ENCODE results near the gene ARPC1A.
"Not testable (repeated sequence)": the region's sequence is repeated elsewhere in the genome, so short reads cannot be mapped to it uniquely, and the experiment has no call there.

Gene ARPC1A

DNA sequence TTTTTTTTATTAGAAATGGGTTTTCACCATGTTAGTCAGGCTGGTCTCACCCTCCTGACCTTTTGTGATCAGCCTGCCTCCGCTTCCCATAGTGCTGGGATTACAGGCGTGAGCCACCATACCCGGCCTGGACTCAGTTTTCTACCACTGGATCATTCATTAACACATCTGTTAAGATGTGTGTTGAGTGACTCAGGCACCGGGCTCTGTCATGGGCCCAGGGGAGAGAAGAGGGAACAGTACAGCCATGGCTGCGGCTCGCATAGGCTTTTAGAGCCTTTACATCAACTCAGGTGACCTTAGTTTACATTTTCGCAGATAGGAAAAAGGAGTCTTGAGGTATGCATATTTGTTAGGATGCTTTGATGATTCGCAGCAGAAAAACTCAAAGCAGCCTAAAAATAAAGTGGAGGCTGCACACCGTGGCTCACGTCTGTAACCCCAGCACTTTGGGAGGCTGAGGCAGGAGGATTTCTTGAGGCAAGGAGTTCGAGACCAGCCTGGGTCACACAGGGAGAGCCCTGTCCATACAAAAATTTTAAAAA lies 45.8 kb downstream of the ARPC1A start:
- DNase-seq (ENCODE audit: low spot score), result no peak

GRCh38 chr7:99372275-99373090 lies 46.8 kb downstream of the ARPC1A start:
- peak; percentile 55 for DNase-seq (ENCODE audit: low spot score)

DNA sequence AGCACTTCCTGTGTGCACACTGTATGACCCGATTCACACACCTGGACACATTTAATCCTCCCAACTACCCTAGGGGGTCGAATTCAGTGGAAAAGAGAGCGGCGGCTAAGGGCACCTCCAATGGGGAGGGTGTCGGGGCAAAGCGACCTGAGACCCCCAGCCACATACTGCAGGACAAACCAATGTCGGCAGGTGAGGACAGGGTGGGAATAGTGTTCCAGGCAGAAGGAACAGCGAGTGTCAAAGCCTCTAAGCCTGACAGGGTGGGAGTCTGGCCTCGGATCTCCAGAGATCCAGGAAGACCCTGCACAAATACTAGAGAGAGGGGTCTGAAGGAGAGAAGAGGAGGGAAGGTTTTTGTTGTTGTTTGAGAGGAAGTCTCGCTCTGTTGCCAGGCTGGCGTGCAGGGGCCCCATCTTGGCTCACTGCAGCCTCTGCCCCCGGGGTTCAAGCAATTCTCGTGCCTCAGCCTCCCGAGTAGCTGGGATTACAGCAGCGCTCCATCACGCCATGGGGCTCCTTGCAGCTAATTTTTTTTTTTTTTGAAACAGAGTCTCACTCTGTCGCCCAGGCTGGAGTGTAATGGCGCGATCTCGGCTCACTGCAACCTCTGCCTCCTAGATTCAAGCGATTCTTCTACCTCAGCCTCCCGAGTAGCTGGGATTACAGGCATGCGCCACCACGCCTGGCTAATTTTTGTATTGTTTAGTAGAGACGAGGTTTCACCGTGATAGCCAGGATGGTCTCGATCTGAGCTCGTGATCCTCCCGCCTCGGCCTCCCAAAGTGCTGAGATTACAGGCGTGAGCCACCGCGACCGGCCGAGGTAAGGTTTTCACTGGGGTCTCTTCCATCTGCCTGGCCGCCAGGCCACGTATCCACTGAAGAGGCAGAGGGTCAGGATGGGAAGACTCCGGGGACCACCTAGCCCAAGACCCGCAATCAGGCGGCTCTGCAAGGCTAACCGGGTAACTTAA lies 47.7 kb downstream of the ARPC1A start:
- peak; percentile 4 for DNase-seq (ENCODE audit: low spot score)

DNA sequence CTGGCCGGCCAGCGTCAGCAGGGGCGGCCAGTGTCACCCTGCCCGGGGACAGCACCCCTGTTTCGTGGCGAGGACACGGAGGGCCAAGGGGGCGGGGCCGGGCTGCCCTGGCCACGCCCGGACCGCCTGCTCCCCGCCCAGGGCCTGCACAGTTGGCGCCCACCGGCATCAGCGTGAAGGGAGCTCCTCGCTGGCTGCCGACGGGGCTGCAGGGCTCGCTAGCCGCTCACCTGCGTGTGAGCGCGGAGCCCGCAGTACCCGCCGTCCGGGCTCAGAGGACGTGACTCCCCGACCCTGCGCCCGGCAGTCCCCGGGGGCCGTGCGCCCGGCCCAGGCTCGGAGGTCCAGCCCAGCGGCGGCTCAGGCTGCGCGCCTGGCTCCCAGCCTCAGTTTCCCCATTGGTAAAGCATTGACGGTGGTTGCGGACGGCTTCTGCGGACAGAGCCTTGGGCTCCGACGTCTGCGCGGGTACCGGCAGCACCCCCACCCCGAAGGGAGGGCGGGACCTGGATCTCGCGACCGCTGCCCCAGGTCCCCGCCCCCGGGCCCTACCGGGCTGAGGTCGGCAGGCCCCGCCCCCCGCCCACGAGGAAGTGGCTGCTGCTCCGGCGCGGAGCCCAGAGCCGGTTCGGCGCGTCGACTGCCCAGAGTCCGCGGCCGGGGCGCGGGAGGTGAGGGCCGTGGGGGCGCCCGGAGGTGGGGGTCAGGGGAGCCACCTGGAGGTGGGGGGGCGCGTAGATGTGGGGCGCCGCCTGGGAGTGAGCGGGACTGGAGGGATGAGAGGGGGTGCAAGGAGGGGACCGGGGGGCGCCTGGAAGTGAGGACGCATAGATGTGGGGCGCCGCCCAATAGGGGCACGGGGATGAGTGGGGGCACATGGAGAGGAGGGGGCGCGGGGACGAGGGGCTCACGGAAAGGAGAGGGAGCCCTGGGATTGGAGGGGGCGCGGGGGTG lies 48.7 kb downstream of the ARPC1A start, which contains the start of gene ARPC1B:
ARPC1B (plus strand) TSS at position 620 of the 954 bp plus-strand sequence. CDS start 10,985 bp downstream, outside the sequence.
- peak; percentile 96 for DNase-seq (ENCODE audit: low spot score)

DNA sequence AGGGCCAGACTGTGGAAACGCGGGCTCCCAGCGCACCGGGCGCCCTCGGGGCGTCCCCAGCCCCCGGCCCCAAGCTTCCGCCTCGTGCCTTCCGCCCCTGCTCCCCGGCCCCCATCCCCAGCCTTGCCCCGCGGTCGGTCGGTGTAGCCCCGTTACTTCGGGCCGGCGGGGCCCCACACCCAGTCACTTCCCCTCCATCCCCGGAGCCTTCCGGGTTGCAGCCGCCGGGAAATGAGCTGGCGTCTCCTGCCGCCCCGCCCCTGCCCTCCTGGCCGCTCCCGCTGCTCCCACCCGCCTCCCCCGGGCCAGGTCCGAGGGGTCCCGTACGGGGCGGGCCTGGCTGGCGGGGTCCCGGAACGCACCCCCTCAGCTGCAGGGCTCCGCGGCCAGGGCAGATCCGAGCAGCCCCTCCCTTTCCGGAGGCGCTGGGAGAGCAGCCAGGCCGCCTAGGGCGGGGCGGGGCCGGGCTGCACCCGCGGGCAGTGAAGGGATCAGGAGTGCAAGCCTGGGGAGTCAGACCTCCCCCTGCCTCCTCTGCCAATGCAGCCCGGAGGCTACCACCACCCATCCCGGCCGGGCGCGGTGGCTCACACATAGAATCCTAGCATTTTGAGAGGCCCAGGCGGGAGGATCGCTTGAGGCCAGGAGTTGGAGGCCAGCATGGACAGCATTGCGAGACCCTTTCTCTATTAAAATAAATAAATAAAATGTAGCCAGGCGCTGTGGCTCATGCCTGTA lies 49.5 kb downstream of the ARPC1A start:
- DNase-seq (ENCODE audit: low spot score), result peak; percentile 90

DNA sequence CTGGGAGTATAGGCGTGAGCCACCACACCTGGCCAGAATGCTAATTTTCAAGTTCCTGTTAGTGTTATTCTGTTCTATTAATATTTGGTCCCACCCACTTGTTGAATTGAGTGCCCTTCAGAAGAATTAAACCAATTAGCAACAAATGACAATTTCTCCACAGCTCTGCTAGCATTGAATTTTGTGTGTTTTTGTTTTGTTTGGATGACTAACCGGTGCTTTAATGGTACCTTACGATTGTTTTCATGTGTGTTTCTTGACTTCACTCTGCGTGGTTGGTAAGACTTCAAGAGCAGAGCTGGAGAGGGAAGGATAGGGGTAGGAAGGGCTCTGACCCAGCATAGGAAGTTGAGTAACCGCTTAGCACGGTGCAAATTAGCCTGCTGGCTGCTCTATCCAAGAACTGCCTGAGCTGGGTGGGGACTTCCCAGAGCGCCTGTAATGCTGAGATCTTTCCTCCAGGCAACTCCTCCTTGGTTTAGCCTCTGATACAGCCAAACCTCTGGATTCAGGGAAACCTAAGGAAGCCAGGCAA lies 53.4 kb downstream of the ARPC1A start:
- peak; percentile 20 for DNase-seq (ENCODE audit: low spot score)

GRCh38 chr7:99379693-99380031 lies 54.0 kb downstream of the ARPC1A start:
- DNase-seq (ENCODE audit: low spot score), result not testable (repeated sequence)

DNA sequence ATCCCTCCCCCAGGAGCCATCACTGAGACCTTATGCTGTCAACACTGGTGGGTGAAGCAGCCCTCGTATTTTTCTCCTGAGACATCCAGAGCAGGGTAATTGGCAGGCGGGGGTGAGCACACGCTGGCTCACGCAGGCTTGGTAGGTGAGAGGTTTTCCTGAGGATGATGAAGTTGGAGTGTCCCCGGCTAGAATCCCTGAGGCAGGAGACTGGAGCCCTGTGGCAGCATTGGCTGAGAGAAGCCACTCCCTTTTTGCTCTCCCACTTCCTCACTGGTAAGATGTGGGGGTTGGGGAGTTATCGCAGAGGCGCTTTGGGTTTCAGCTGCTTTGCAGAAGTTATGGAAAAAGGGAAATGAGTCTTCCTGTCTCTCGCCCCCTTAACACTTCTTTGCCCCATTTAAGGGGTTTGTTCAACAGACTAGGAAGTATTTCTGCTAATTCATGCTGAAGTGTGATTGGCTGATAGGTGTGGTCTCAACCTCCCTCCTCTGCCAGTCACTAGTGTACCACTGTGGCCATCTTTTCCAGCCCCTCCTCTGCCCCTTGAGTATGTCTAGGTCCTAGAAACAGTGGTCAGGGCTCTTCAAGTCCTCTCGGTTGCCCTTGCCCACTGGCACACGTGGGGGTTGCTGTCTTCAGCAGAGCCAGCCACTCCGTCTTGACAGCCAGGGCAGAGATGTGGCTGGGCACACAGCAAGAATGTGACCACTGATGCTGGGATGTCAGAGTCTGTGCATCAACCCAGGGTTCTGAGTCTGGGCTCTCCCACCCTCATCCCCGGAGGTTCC lies 54.5 kb downstream of the ARPC1A start:
- DNase-seq (ENCODE audit: low spot score), result no peak

GRCh38 chr7:99380823-99381663 lies 55.3 kb downstream of the ARPC1A start:
- DNase-seq (ENCODE audit: low spot score), result no peak

- no peak for DNase-seq (ENCODE audit: low spot score)
These were observed 56.0 kb downstream of the ARPC1A start for GRCh38 chr7:99381664-99382075.

- DNase-seq (ENCODE audit: low spot score), result no peak
These were observed 57.5 kb downstream of the ARPC1A start for GRCh38 chr7:99383203-99383602.

GRCh38 chr7:99383791-99384370 lies 58.2 kb downstream of the ARPC1A start:
- DNase-seq (ENCODE audit: low spot score), result no peak

DNA sequence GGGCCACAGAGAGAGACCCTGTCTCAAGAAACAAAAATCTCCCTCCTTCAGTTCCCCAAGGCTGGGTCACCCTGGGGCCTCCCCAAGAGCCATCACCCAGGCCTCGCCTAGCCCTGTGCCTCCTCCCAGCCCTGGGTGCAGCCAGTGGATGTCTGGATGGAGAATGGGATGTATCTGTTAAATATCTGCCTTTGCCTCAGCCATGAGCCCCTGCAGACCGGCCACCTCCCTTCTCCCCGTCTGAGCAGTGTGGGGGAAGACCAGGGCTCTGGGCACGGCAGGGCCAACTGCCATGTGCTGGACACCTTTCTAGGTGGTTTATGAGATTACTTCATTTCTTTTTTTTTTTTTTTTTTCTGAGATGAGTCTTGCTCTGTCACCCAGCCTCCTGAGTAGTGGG lies 58.8 kb downstream of the ARPC1A start:
- no peak for DNase-seq (ENCODE audit: low spot score)

DNA sequence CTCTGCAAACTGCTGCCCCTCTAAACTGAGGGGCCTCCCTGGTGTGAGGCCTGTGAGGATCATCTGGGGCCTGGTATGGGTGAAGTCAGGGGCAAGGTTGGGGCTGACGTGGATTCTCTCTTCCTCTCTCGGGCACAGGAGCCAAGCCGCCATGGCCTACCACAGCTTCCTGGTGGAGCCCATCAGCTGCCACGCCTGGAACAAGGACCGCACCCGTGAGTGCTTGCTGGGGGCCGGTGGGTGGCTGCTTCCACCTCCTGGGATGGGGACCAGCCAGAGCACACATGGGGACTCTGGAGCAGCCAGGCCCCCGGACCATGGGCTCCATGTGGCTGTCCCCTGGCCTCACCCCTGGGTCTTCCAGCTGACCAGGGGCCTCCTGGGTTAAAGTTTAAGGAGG lies 59.9 kb downstream of the ARPC1A start:
- DNase-seq (ENCODE audit: low spot score), result no peak

DNA sequence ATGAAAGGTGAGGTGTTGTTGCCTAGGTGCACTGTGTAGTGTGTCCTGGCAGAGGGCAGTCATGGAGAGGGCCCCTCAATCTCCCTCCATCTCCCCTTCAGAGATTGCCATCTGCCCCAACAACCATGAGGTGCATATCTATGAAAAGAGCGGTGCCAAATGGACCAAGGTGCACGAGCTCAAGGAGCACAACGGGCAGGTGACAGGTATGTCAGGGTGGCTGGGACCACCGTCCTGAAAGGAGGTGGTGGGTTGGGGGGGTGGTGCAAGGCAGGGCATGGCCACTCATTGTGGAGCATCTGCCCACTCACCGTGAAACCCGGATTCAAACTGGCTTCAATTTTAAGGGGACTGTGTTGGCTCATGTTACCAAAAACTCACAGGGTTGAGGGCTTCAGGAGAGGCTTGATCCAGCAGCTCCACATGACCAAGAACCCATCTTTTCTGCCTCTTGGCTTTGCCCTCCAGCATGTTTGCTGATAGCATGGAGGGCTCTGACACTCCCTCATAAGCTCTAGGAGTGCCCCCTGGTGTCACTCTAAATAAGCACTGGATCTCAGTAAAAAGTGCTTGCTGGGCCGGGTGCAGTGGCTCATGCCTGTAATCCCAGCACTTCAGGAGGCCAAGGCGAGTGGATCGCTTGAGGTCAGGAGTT lies 61.0 kb downstream of the ARPC1A start:
- no peak for DNase-seq (ENCODE audit: low spot score)

DNA sequence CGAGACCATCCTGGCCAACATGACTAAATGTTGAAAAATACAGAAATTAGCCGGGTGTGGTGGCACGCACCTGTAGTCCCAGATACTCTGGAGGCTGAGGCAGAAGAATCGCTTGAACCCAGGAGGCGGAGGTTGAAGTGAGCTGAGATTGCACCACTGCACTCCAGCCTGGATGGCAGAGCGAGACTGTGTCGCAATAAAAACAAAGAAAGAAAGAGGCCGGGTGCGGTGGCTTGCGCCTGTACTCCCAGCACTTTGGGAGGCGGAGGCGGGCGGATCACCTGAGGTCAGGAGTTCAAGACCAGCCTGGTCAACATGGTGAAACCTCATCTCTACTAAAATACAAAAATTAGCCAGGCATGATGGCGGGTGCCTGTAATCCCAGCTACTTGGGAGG lies 61.5 kb downstream of the ARPC1A start:
- DNase-seq (ENCODE audit: low spot score), result not testable (repeated sequence)

- DNase-seq (ENCODE audit: low spot score), result no peak
These were observed 62.2 kb downstream of the ARPC1A start for GRCh38 chr7:99387912-99388311.

GRCh38 chr7:99389772-99390171 lies 64.1 kb downstream of the ARPC1A start:
- DNase-seq (ENCODE audit: low spot score), result no peak
